D721Med (cell line): ENCODE measurements around the gene ZNF415.

Experiments
- DNase-seq: peaks from one replicate; pipeline ENCODE4 v3.0.0; 2011; ENCODE audit warnings: low spot score; ENCODE audit not compliant: insufficient read length
- FAIRE-seq: peaks from 2 replicates; lab custom pipeline; 2011; peaks lifted over from hg19 to GRCh38; lab: Jason Lieb, UNC
- CTCF ChIP-seq: IDR thresholded peaks from 2 replicates; pipeline ENCODE4 v1.5.1; 2012; ENCODE audit warnings: mild to moderate bottlenecking, control low read depth; ENCODE audit not compliant: insufficient read depth; ENCODE audit errors: missing control alignments

The ZNF415 gene

GRCh38 chr19:53091413-53092254 lies 41.1 kb downstream of the ZNF415 start:
- DNase-seq (no peak), FAIRE-seq (no peak)
- no peak for TF ChIP-seq CTCF

GRCh38 chr19:53088091-53088490 lies 44.6 kb downstream of the ZNF415 start:
- FAIRE-seq (no peak), DNase-seq (no peak)
- TF ChIP-seq CTCF: no peak

GRCh38 chr19:53086949-53087348 lies 45.8 kb downstream of the ZNF415 start:
- DNase-seq: no peak
- TF ChIP-seq CTCF: no peak
- no peak for FAIRE-seq

GRCh38 chr19:53085496-53085895 lies 47.2 kb downstream of the ZNF415 start:
- FAIRE-seq: no peak
- TF ChIP-seq CTCF: no peak
- DNase-seq: no peak

GRCh38 chr19:53082929-53083328 lies 49.8 kb downstream of the ZNF415 start:
- no peak for TF ChIP-seq CTCF
- FAIRE-seq (no peak), DNase-seq (no peak)

- no peak for TF ChIP-seq CTCF
- FAIRE-seq (no peak), DNase-seq (no peak)
These were observed 53.3 kb downstream of the ZNF415 start for GRCh38 chr19:53079313-53079924.

- no peak for TF ChIP-seq CTCF
- DNase-seq (no peak), FAIRE-seq (no peak)
These were observed 54.0 kb downstream of the ZNF415 start for GRCh38 chr19:53078668-53079067.
